Measurements from ENCODE around the gene GABARAP.

The GABARAP gene

DNA sequence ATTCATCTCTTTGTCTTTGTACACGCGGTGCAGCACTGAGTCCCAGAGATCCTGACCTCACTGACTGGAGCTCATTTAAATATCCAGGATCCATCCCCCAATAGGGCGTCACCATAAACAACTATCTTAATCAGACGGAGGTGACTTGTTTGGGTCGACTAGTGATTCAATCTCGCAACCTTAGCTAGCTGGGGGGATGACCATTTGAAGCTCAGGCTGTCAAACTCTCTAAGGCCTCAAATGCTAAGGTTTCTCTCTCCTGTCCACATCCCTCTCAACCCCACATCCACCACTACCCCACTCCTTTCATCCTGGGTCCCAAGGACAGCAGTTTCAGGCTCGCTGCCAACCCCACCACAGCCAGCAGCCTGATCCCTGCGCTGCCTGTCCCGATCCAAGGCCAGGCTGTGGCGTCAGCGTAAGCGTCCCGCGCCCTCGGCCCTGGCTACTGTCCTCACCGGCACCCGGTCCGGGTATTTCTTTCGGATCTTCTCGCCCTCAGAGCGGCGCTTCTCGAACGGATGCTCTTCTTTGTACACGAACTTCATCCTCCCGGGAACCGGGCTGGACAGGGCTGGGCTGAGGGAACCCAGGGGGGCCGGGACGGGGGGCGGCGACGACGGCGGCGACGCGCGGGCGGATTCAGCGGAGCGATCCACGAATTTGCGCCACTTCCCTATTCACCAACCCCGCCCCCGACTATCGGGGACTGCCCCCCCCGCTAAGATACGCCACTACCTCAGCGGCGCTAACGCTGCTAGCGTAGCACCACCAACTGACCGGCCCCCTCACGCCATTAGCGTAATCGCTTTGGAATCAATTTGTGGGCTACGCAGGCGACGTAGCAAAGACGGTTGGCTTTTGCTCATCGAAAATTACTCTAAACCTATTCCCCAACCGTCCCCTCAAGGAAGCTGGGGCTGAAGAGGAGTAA is at the start of gene GABARAP:
TSS of gene GABARAP (minus strand) at position 667 of the 934 bp plus-strand sequence. CDS start at position 548, 119 bp downstream.
- DNase-seq: peak; percentile 89 to 98 (median 94)
- intact Hi-C loops (cut with DNase I): no loop called here

DNA sequence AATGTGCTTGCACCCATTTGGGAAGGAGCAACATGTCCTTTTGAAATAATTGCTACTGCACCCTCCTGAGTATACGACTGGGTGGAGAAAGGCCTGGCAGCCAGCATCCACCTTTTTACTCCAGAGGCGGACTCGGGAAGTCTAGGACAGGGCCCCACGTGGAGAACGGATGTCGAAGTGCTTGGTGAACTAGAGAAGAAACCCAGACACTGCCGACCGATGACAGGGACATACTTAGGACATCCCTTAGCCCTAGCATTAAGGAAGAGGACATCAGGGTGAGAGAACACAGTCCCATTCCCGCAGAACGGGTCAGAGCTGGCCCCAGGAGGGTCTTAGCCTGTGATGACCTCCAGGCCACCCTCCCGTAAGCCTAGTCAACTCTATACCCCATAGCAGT is 48.4 kb upstream of the GABARAP start:
- intact Hi-C loops (cut with DNase I): no loop called here
- peak in 1 of 10 donors; percentile 54 for DNase-seq

- intact Hi-C loops (cut with DNase I): no loop called here
- DNase-seq: no peak
Observed at GRCh38 chr17:7290166-7290565, 47.9 kb upstream of the GABARAP start.

GRCh38 chr17:7289256-7290032 is 47.2 kb upstream of the GABARAP start:
- intact Hi-C loops (cut with DNase I): no loop called here
- DNase-seq: no peak

GRCh38 chr17:7285679-7286078 is 43.4 kb upstream of the GABARAP start:
- intact Hi-C loops (cut with DNase I): no loop called here
- peak in 1 of 10 donors; percentile 52 for DNase-seq

DNA sequence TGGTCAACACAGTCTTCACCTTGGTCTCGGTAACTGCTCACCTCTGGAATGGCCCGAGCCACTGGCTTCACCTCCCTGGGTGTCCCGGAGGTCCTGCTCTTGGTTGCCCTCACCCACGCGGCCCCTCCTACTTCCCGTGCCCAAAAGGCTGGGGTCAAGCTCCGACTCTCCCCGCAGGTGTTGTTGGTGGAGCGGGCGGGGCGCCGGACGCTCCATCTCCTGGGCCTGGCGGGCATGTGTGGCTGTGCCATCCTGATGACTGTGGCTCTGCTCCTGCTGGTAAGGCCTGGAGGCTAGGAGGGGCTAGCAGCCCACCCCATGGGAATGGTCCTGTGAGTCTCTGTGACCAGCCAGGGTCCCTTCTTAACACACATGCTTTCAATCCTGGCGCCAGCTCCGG is 42.7 kb upstream of the GABARAP start:
- intact Hi-C loops (cut with DNase I): no loop called here
- no peak for DNase-seq

DNA sequence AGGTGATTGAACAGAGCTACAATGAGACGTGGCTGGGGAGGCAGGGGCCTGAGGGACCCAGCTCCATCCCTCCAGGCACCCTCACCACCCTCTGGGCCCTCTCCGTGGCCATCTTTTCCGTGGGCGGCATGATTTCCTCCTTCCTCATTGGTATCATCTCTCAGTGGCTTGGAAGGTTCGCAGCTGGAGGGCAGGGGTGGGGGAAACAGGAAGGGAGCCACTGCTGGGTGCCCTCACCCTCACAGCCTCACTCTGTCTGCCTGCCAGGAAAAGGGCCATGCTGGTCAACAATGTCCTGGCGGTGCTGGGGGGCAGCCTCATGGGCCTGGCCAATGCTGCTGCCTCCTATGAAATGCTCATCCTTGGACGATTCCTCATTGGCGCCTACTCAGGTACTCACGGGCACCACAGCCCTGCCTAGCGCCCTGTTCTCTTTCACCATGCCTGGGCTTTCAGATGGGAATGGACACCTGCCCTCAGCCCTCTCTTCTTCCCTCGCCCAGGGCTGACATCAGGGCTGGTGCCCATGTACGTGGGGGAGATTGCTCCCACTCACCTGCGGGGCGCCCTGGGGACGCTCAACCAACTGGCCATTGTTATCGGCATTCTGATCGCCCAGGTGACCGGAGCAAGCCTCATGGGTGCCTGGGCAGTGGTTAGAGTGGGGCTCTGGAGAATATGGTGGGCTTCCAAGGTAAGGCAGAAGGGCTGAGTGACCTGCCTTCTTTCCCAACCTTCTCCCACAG is 41.4 kb upstream of the GABARAP start:
- intact Hi-C loops (cut with DNase I): no loop called here
- no peak for DNase-seq

- DNase-seq: peak in 1 of 10 donors; percentile 22
- intact Hi-C loops (cut with DNase I): no loop called here
Observed at GRCh38 chr17:7282752-7283321, 40.6 kb upstream of the GABARAP start.

DNA sequence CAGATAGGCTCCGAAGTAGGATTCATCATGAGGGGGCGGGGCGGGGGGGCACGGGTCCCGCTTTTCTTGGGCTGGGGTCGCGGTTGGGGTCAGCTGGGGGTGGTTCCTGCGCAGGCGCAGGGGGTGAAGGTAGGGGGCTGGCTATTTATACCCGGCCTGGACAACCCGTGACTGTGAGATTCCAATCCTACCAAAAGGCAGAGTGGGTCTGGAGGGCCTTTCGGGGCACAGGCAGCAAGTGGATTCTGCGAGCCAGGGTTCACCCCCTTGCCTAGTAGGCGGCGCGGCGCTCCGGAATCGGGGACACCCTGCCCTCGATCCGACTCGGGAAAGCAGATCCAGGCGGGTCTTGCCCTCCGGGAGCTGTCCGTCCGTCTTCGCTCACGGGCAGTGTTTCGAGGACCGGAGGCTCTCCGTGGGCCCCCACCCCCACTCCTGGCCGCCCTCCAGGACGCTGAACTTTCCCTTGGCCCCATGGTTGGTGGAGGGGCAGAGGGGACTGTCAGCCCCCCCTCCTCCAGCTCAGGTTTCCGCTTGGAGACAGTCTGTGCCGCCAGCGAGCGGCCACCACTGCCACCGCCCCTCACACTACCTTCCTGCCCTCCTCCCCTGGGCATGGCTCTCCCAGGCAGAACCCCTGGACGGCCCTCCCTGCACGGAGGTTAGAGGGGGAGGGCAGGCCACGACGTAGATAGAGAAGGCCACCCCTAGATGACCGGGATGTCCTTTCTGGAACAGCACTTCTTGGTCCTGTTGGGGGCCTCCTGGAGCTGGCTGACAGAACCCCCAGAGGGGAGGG is 39.9 kb upstream of the GABARAP start:
- peak in 1 of 10 donors; percentile 49 for DNase-seq
- intact Hi-C loops (cut with DNase I): no loop called here

DNA sequence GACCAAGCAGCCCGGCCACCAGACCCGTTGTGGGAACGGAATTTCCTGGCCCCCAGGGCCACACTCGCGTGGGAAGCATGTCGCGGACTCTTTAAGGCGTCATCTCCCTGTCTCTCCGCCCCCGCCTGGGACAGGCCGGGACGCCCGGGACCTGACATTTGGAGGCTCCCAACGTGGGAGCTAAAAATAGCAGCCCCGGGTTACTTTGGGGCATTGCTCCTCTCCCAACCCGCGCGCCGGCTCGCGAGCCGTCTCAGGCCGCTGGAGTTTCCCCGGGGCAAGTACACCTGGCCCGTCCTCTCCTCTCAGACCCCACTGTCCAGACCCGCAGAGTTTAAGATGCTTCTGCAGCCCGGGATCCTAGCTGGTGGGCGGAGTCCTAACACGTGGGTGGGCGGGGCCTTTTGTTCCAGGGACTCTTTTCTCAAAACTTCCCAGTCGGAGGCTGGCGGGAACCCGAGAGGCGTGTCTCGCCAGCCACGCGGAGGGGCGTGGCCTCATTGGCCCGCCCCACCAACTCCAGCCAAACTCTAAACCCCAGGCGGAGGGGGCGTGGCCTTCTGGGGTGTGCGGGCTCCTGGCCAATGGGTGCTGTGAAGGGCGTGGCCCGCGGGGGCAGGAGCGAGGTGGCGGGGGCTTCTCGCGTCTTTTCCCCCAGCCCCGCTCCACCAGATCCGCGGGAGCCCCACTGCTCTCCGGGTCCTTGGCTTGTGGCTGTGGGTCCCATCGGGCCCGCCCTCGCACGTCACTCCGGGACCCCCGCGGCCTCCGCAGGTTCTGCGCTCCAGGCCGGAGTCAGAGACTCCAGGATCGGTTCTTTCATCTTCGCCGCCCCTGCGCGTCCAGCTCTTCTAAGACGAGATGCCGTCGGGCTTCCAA is 39.1 kb upstream of the GABARAP start, which contains the start of gene SLC2A4:
TSS of gene SLC2A4 (plus strand) at position 645 of the 879 bp plus-strand sequence. CDS start at position 862, 217 bp downstream.
- intact Hi-C loops (cut with DNase I): no loop called here
- DNase-seq: peak; percentile 39 to 93 (median 66)

DNA sequence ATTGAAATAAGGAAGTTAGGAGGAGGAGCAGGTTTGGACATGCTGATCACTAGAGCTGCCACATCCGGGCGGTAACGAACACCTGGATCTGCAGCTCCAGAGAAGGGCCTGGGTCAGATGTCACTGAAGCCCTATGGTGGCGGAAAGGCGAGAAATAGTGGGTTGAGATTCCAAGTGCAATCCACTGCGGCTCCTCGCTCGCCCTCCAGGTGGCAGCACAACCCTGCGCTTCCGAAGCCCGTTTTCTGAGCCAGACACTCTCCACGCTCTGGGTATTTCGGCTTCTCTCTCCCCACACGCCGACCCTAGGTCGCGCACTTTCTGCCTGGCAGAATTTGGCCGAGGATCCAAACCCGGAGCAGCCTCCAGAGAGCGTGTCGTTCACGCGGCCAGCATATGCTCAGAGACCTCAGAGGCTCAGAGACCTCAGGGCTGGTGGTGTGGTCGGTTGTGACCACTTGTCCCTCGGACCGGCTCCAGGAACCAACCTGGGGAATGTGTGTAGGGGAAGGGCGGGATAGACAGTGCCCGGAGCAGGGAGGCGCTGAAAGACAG is 38.3 kb upstream of the GABARAP start:
- intact Hi-C loops (cut with DNase I): loop anchor here (1.0 kb wide), 1 partner anchor 16 kb away; no protein-coding TSS in a partner anchor
- DNase-seq: peak; percentile 61 to 97 (median 80)

GRCh38 chr17:7279448-7279847 is 37.2 kb upstream of the GABARAP start:
- intact Hi-C loops (cut with DNase I): no loop called here
- no peak for DNase-seq

GRCh38 chr17:7266784-7267183 is 24.5 kb upstream of the GABARAP start:
- intact Hi-C loops (cut with DNase I): no loop called here
- peak in 1 of 10 donors; percentile 51 for DNase-seq

DNA sequence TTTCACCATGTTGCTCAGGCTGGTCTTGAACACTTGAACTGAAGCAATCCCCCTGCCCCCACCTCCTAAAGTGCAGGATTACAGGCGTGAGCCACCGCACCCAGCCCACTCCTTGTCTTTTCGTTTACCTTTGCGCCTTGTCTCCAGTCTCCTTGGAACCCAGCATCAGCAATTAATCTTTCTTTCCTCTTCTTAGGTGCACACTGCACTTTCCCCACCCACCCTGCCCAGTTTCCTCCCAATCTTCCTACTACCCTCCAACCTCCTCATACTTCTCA is 21.5 kb upstream of the GABARAP start:
- intact Hi-C loops (cut with DNase I): no loop called here
- no peak for DNase-seq

GRCh38 chr17:7262935-7263800 is 20.9 kb upstream of the GABARAP start:
- peak in 2 of 10 donors; percentile 25 to 61 for DNase-seq
- intact Hi-C loops (cut with DNase I): no loop called here

- intact Hi-C loops (cut with DNase I): no loop called here
- peak in 2 of 10 donors; percentile 66 to 73 for DNase-seq
Observed at GRCh38 chr17:7262192-7262934, 20.1 kb upstream of the GABARAP start, which contains the start of gene CLDN7. Gene CLDN7, minus strand, starts transcription at chr17:7262478. Its CDS starts 435 bp downstream, at chr17:7262043.
